MCF 10A (cell line): ENCODE results near the gene TEX48. TPM values are rescaled to one million over a fixed set of nuclear protein-coding genes. Genes with fewer than 3 reads are reported as not detected.

Source experiments
- BruUV-seq: library from RNA; stranded (reverse); fragments of 400-500 nt; replicated peaks from 2 replicates; lab custom pipeline; 2021; lab: Mats Ljungman, UMichigan
- CTCF ChIA-PET: fragments of 300-600 bp; sonication (Branson Sonifier 250); formaldehyde crosslinking; extraction: SDS; loops from one replicate; lab custom pipeline; 2021; ENCODE audit warnings: antibody characterized with exemption, inconsistent platforms; lab: Yijun Ruan, JAX
- POLR2A ChIA-PET: fragments of 300-600, 350-650 bp; sonication (Branson Sonifier 250); formaldehyde crosslinking; extraction: SDS; loops from one replicate; lab custom pipeline; 2020; ENCODE audit warnings: antibody characterized with exemption, inconsistent platforms; lab: Yijun Ruan, JAX
- DNase-seq: peaks from one replicate; pipeline ENCODE4 v3.0.0-alpha.2; 2018; ENCODE audit not compliant: unreplicated experiment
- H3K27ac Mint-ChIP-seq: one replicate; pipeline ENCODE4 v1.8.0; 2022; ENCODE audit warnings: mild to moderate bottlenecking, low read depth, mixed read lengths; ENCODE audit not compliant: unreplicated experiment
- H3K27me3 Mint-ChIP-seq: one replicate; pipeline ENCODE4 v1.8.0; 2022; ENCODE audit warnings: mixed read lengths; ENCODE audit not compliant: insufficient read depth, unreplicated experiment
- H3K36me3 Mint-ChIP-seq: one replicate; pipeline ENCODE4 v1.8.0; 2022; ENCODE audit warnings: mild to moderate bottlenecking, moderate library complexity, mixed read lengths; ENCODE audit not compliant: insufficient read depth, unreplicated experiment
- H3K4me1 Mint-ChIP-seq: one replicate; pipeline ENCODE4 v1.8.0; 2022; ENCODE audit warnings: mixed read lengths; ENCODE audit not compliant: insufficient read depth, unreplicated experiment
- H3K4me3 Mint-ChIP-seq: one replicate; pipeline ENCODE4 v1.8.0; 2022; ENCODE audit warnings: mild to moderate bottlenecking, moderate library complexity, mixed read lengths; ENCODE audit not compliant: unreplicated experiment
- H3K9me3 Mint-ChIP-seq: one replicate; pipeline ENCODE4 v1.8.0; 2022; ENCODE audit warnings: mixed read lengths; ENCODE audit not compliant: unreplicated experiment
- intact Hi-C: fragments of 100-400 bp; cut with micrococcal nuclease; formaldehyde crosslinking; loops from 2 replicates; pipeline ENCODE4 v1.14.1; 2022
- total RNA-seq: library from RNA; stranded (reverse); gene quantifications from 2 replicates; pipeline ENCODE4 v1.2.3, GENCODE V29; 2022
- TF ChIP-seq, protein P1 (sequence below): fragments of 200-600 bp; IDR thresholded peaks from one replicate; pipeline ENCODE4 v1.8.0; 2022; ENCODE audit warnings: antibody characterized with exemption, mild to moderate bottlenecking; ENCODE audit not compliant: unreplicated experiment

TEX48 gene
- total RNA-seq, 1 experiment from 2014 or later, result not detected

GRCh38 chr9:114652776-114653555 is 29.0 kb downstream of the TEX48 start:
- POLR2A ChIA-PET, result interaction anchor here (0.6 to 1.9 kb wide), 12 partner anchors 8 to 304 kb away, joined by 3 to 11 read pairs (median 3); partner anchors contain the start of gene ATP6V1G1
- no TSS peak for BruUV-seq
- DNase-seq, result no peak
- H3K36me3 Mint-ChIP-seq, result peaks cover 13% of the 10 kb centered on the region
- CTCF ChIA-PET, result interaction anchor here (0.5 to 7.0 kb wide), 72 partner anchors 9 to 1979 kb away, joined by 3 to 158 read pairs (median 5); partner anchors contain the start of genes ATP6V1G1, TEX48 and TMEM268
- intact Hi-C loops, result loop anchor here (1.0 to 2.0 kb wide), 7 partner anchors 60 to 314 kb away; no protein-coding TSS in a partner anchor
- no peaks in the 10 kb centered on the region for H3K27me3 Mint-ChIP-seq
- TF ChIP-seq, protein P1, sequence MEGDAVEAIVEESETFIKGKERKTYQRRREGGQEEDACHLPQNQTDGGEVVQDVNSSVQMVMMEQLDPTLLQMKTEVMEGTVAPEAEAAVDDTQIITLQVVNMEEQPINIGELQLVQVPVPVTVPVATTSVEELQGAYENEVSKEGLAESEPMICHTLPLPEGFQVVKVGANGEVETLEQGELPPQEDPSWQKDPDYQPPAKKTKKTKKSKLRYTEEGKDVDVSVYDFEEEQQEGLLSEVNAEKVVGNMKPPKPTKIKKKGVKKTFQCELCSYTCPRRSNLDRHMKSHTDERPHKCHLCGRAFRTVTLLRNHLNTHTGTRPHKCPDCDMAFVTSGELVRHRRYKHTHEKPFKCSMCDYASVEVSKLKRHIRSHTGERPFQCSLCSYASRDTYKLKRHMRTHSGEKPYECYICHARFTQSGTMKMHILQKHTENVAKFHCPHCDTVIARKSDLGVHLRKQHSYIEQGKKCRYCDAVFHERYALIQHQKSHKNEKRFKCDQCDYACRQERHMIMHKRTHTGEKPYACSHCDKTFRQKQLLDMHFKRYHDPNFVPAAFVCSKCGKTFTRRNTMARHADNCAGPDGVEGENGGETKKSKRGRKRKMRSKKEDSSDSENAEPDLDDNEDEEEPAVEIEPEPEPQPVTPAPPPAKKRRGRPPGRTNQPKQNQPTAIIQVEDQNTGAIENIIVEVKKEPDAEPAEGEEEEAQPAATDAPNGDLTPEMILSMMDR, result no peak
- no peak overlapping the region for H3K4me3 Mint-ChIP-seq
- H3K4me1 Mint-ChIP-seq, result no peaks in the 10 kb centered on the region
- no peaks in the 10 kb centered on the region for H3K9me3 Mint-ChIP-seq
- H3K27ac Mint-ChIP-seq, result no peak overlapping the region

DNA sequence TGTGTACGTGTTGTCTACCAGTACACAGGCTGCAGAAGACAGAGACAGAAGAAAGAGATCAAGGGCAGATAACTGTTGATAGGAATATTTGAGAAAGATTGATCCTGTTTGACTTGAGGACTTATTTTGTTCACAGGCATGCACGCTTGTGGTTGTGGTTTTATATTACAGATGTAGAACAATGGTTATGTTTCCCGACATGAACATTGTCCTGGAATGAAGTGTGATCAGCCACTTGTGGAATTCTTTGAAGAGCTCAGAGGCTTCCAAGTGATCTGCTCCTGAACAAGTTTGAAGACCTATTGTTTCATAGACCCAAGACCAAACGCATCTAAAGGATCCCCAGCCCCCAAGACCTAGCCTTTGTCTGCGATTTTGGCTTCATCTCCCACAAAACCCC is 38.1 kb downstream of the TEX48 start:
- Mint-ChIP-seq H3K9me3 (no peaks in the 10 kb centered on the region), H3K4me3 (no peak overlapping the region), H3K27me3 (no peaks in the 10 kb centered on the region), H3K27ac (no peak overlapping the region), H3K36me3 (peaks cover 43% of the 10 kb centered on the region), H3K4me1 (no peaks in the 10 kb centered on the region)
- DNase-seq, result no peak
- ChIA-PET CTCF (interaction anchor here (0.6 to 3.0 kb wide), 4 partner anchors 9 to 209 kb away, joined by 4 to 22 read pairs (median 4); no protein-coding TSS in a partner anchor), POLR2A (no interaction called here)
- TF ChIP-seq, protein P1, result no peak
- no TSS peak for BruUV-seq
- intact Hi-C loops, result no loop called here

DNA sequence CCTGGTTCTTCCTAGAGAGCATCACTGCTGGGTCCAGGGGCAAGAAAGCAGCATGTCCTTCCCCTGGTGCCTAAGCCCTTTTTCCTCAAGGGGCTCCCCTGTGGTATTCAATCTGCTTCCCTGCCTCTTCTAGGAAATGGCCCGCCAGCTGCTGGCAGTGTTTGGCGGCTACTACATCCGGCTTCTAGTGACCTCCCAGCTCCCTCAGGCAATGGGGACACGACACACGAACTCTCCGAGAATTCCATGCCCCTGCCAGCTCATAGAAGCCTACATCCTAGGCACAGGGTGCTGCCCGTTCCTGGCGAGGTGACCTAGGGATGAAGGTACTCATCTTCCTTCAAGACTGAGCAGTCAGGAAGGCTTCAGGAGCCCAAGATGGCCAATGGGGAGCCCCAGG is 39.0 kb downstream of the TEX48 start:
- no peak for DNase-seq
- ChIA-PET CTCF (interaction anchor here (1.4 to 3.0 kb wide), 3 partner anchors 10 to 208 kb away, joined by 5 to 22 read pairs (median 5); no protein-coding TSS in a partner anchor), POLR2A (no interaction called here)
- Mint-ChIP-seq H3K4me3 (no peak overlapping the region), H3K27me3 (no peaks in the 10 kb centered on the region), H3K27ac (no peak overlapping the region), H3K36me3 (peaks cover 36% of the 10 kb centered on the region), H3K4me1 (no peaks in the 10 kb centered on the region), H3K9me3 (no peaks in the 10 kb centered on the region)
- TF ChIP-seq, protein P1, result no peak
- no TSS peak for BruUV-seq
- intact Hi-C loops, result no loop called here

DNA sequence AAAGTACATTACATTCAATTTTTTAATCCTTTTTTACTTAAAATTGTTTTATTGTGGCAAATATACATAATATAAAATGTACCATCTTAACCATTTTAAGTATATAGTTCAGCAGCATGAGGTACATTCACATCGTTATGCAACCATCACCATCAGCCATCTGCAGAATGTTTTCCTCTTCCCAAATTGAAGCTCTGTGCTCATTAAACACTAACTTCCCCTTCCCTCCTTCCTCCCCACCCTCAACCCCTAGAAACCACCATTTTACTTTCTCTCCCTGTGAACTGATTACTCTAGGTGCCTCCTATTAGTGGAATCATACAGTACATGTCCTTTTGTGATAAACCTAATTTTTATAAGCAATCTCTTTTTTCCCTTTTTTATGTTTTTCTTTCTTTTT is 40.0 kb downstream of the TEX48 start:
- no peak for DNase-seq
- peak overlapping the region; percentile 28 for H3K27ac Mint-ChIP-seq
- intact Hi-C loops, result no loop called here
- H3K36me3 Mint-ChIP-seq, result peaks cover 37% of the 10 kb centered on the region
- no peaks in the 10 kb centered on the region for H3K4me1 Mint-ChIP-seq
- POLR2A ChIA-PET, result no interaction called here
- no peaks in the 10 kb centered on the region for H3K9me3 Mint-ChIP-seq
- no peaks in the 10 kb centered on the region for H3K27me3 Mint-ChIP-seq
- TF ChIP-seq, protein P1, result no peak
- no TSS peak for BruUV-seq
- CTCF ChIA-PET, result interaction anchor here (0.6 to 1.4 kb wide), 2 partner anchors 48 to 207 kb away, joined by 3 to 5 read pairs; no protein-coding TSS in a partner anchor
- no peak overlapping the region for H3K4me3 Mint-ChIP-seq
